Keratinocyte (primary cell): ENCODE data around the gene XRRA1. TPM values are rescaled to one million over a fixed set of nuclear protein-coding genes. Genes with fewer than 3 reads are reported as not detected.

ENCODE experiments used
- DNase-seq: peaks from one replicate; pipeline ENCODE4 v3.0.0-alpha.2; 2011; ENCODE audit warnings: low read depth, missing footprints, low spot score
- FAIRE-seq: peaks from 2 replicates; lab custom pipeline; 2011; peaks lifted over from hg19 to GRCh38; lab: Jason Lieb, UNC
- H2AFZ ChIP-seq: 2 replicates; pipeline ENCODE4 v1.6.0; 2012; ENCODE audit warnings: low read length, control low read depth, inconsistent platforms; ENCODE audit not compliant: control insufficient read depth
- H3K27ac ChIP-seq: 2 replicates; pipeline ENCODE4 v1.5.1; 2011; ENCODE audit warnings: low read length; ENCODE audit not compliant: control insufficient read depth, insufficient read depth
- H3K27me3 ChIP-seq: 3 replicates; pipeline ENCODE4 v1.6.0; 2011; ENCODE audit warnings: low read length; ENCODE audit not compliant: control insufficient read depth, insufficient read depth; ENCODE audit errors: extremely low read depth
- H3K36me3 ChIP-seq, 2 experiments: 2 replicates in 1 of 2; 3 replicates in 1 of 2; pipeline ENCODE4 v1.5.1; 2011; ENCODE audit warnings: low read length in 2 of 2, mild to moderate bottlenecking in 1 of 2; ENCODE audit not compliant: control insufficient read depth in 2 of 2, insufficient read depth in 2 of 2; ENCODE audit errors: extremely low read depth in 1 of 2
- H3K4me1 ChIP-seq: 3 replicates; pipeline ENCODE4 v1.5.1; 2011; ENCODE audit warnings: low read length; ENCODE audit not compliant: control insufficient read depth, insufficient read depth; ENCODE audit errors: extremely low read depth
- H3K4me2 ChIP-seq: 3 replicates; pipeline ENCODE4 v1.6.0; 2011; ENCODE audit warnings: low read depth, low read length; ENCODE audit not compliant: control insufficient read depth, insufficient read depth; ENCODE audit errors: extremely low read depth
- H3K4me3 ChIP-seq, 3 experiments: fragments of 200-600 bp in 1 of 3; sonication (generic) in 1 of 3; 2 replicates in 2 of 3; 3 replicates in 1 of 3; pipeline ENCODE4 v1.5.1; 2011 to 2016; ENCODE audit warnings: low read length in 3 of 3, mild to moderate bottlenecking in 3 of 3, control low read depth in 2 of 3, inconsistent platforms in 1 of 3, low read depth in 1 of 3, mixed read lengths in 1 of 3, mixed run types in 1 of 3, moderate library complexity in 1 of 3; ENCODE audit not compliant: control insufficient read depth in 2 of 3, insufficient read depth in 2 of 3; ENCODE audit errors: extremely low read depth in 1 of 3
- H3K79me2 ChIP-seq: 2 replicates; pipeline ENCODE4 v1.6.0; 2012; ENCODE audit warnings: low read length; ENCODE audit not compliant: control insufficient read depth, insufficient read depth
- H3K9ac ChIP-seq: 3 replicates; pipeline ENCODE4 v1.6.0; 2011; ENCODE audit warnings: low read length; ENCODE audit not compliant: control insufficient read depth, insufficient read depth; ENCODE audit errors: extremely low read depth
- H3K9me1 ChIP-seq: 3 replicates; pipeline ENCODE4 v1.6.0; 2011; ENCODE audit warnings: low read length; ENCODE audit not compliant: control insufficient read depth, insufficient read depth; ENCODE audit errors: extremely low read depth
- H3K9me3 ChIP-seq: 2 replicates; pipeline ENCODE4 v1.5.1; 2012; ENCODE audit warnings: low read depth, low read length; ENCODE audit not compliant: control insufficient read depth
- H4K20me1 ChIP-seq: 3 replicates; pipeline ENCODE4 v1.6.0; 2011; ENCODE audit warnings: low read length; ENCODE audit not compliant: control insufficient read depth, insufficient read depth; ENCODE audit errors: extremely low read depth
- CTCF ChIP-seq, 3 experiments: IDR thresholded peaks in 1 of 3; conservative IDR thresholded peaks in 1 of 3; optimal IDR thresholded peaks in 1 of 3; 2 replicates in 2 of 3; 3 replicates in 1 of 3; pipeline versions ENCODE3 to v1.5.1; 2011; ENCODE audit warnings: low read length in 3 of 3, mild to moderate bottlenecking in 3 of 3, moderate library complexity in 2 of 3, control low read depth in 1 of 3, inconsistent platforms in 1 of 3; ENCODE audit not compliant: insufficient read depth in 2 of 3; ENCODE audit errors: extremely low read depth in 1 of 3
- EZH2 ChIP-seq: IDR thresholded peaks from one replicate; pipeline ENCODE4 v1.6.1; 2012; ENCODE audit warnings: inconsistent platforms, mild to moderate bottlenecking, low read length, moderate library complexity
- dilution Hi-C: fragments of 300-500 bp; cut with MboI; formaldehyde crosslinking; loops from one replicate; pipeline ENCODE4 v1.7.0; 2020; ENCODE audit warnings: low sequenced_read_pairs; ENCODE audit not compliant: extremely low pct_ligation_motif_present
- polyA plus RNA-seq, 5 experiments: library from polyadenylated mRNA; depleted of rRNA in 3 of 5; stranded (reverse) in 3 of 5; stranded (forward) in 1 of 5; unstranded in 1 of 5; fragments of >200 nt; gene quantifications; 1 replicate in 1 of 5; 2 replicates in 3 of 5; 3 replicates in 1 of 5; pipeline versions ENCODE4 v1.2.1 to v1.2.3, GENCODE V29; 2011 to 2012; ENCODE audit warnings: missing spikeins in 2 of 5, low read depth in 1 of 5, low replicate concordance in 1 of 5

XRRA1 gene
- polyA plus RNA-seq, 1 donor (not counting 4 experiments of a cell fraction or from before 2014, with no cell fraction given): 9.1 TPM

GRCh38 chr11:74950374-74950969, 1.6 kb upstream of the XRRA1 start:
- Histone ChIP-seq H3K9me1 (no peaks in the 10 kb centered on the region), H3K79me2 (peaks cover 69% of the 10 kb centered on the region), H3K4me2 (peak overlapping the region; percentile 90), H3K9me3 (no peaks in the 10 kb centered on the region), H3K4me3 (peak overlapping the region; percentile 91 to 98 (median 98)), H4K20me1 (no peaks in the 10 kb centered on the region), H3K27ac (peak overlapping the region; percentile 93), H2AFZ (no peak overlapping the region), H3K36me3 (peaks cover 1 to 20% of the 10 kb centered on the region in 2 experiments), H3K4me1 (peaks cover 13% of the 10 kb centered on the region), H3K9ac (peak overlapping the region; percentile 96), H3K27me3 (no peaks in the 10 kb centered on the region)
- DNase-seq: no peak
- dilution Hi-C loops: no loop called here
- no peak for FAIRE-seq
- TF ChIP-seq CTCF (optimal IDR thresholded peaks at IDR 0.05 in 1 of 3, IDR thresholded peaks at IDR 0.05 in 1 of 3, conservative IDR thresholded peaks at IDR 0.05 in 1 of 3; ENCODE audit: extremely low read depth in 1 of 3, insufficient read depth in 2 of 3, low read length in 3 of 3) (no peak), EZH2 (no peak)

- peak overlapping the region; percentile 29 for H2AFZ ChIP-seq
- peak overlapping the region; percentile 96 for H3K9ac ChIP-seq
- H3K4me3 ChIP-seq: peak overlapping the region; percentile 91 to 98 (median 98)
- H3K79me2 ChIP-seq: peaks cover 62% of the 10 kb centered on the region
- H3K4me2 ChIP-seq: peak overlapping the region; percentile 90
- dilution Hi-C loops: no loop called here
- H4K20me1 ChIP-seq: no peaks in the 10 kb centered on the region
- H3K36me3 ChIP-seq: peaks cover 1 to 16% of the 10 kb centered on the region in 2 experiments
- peaks cover 21% of the 10 kb centered on the region for H3K4me1 ChIP-seq
- no peaks in the 10 kb centered on the region for H3K9me1 ChIP-seq
- H3K27ac ChIP-seq: peak overlapping the region; percentile 93
- no peaks in the 10 kb centered on the region for H3K9me3 ChIP-seq
- FAIRE-seq (no peak), DNase-seq (no peak)
- no peak for TF ChIP-seq CTCF (optimal IDR thresholded peaks at IDR 0.05 in 1 of 3, IDR thresholded peaks at IDR 0.05 in 1 of 3, conservative IDR thresholded peaks at IDR 0.05 in 1 of 3; ENCODE audit: extremely low read depth in 1 of 3, insufficient read depth in 2 of 3, low read length in 3 of 3)
- no peak for TF ChIP-seq EZH2
- H3K27me3 ChIP-seq: no peaks in the 10 kb centered on the region
Observed at GRCh38 chr11:74949753-74950137, 854 bp upstream of the XRRA1 start.
